Measurements from ENCODE around the gene TOM1L2.

TOM1L2 gene

GRCh38 chr17:17983376-17983775, 11.2 kb upstream of the TOM1L2 start:
- no peak overlapping the region for H3K27ac ChIP-seq (ENCODE audit: low read depth, low read length)
- H3K4me2 ChIP-seq (ENCODE audit: low read length) = no peak overlapping the region
- no peaks in the 10 kb centered on the region for H3K9me2 ChIP-seq (replicated peaks; ENCODE audit: control insufficient read depth, low read length)
- no peaks in the 10 kb centered on the region; the same call in 1 of the 2 replicates for H3K27me3 ChIP-seq (ENCODE audit: control insufficient read depth, low read length)
- no peaks in the 10 kb centered on the region for H4K20me1 ChIP-seq (ENCODE audit: control insufficient read depth, insufficient read depth, low read depth, low read length)
- TF ChIP-seq EZH2phosphoT487 (IDR thresholded peaks at IDR 0.05; ENCODE audit: borderline replicate concordance, low read length) (no peak), CTCF (IDR thresholded peaks at IDR 0.05; ENCODE audit: low read depth, low read length, poor library complexity, severe bottlenecking) (no peak)
- H3K79me2 ChIP-seq (ENCODE audit: control insufficient read depth, low read length) = no peaks in the 10 kb centered on the region
- no peaks in the 10 kb centered on the region for H3F3A ChIP-seq (ENCODE audit: control insufficient read depth, insufficient read depth)
- no peaks in the 10 kb centered on the region for H3K9me3 ChIP-seq (ENCODE audit: control insufficient read depth, insufficient read depth, low read length)
- H3K4me3 ChIP-seq (ENCODE audit: low read length) = no peak overlapping the region
- no peaks in the 10 kb centered on the region for H3K4me1 ChIP-seq (ENCODE audit: control insufficient read depth, low read length)
- no peaks in the 10 kb centered on the region for H3K36me3 ChIP-seq (ENCODE audit: control insufficient read depth, low read length)

GRCh38 chr17:17982801-17983200, 10.6 kb upstream of the TOM1L2 start:
- Histone ChIP-seq H4K20me1 (ENCODE audit: control insufficient read depth, insufficient read depth, low read depth, low read length) (no peaks in the 10 kb centered on the region), H3K36me3 (ENCODE audit: control insufficient read depth, low read length) (no peaks in the 10 kb centered on the region), H3K9me3 (ENCODE audit: control insufficient read depth, insufficient read depth, low read length) (no peaks in the 10 kb centered on the region), H3K27me3 (ENCODE audit: control insufficient read depth, low read length) (no peaks in the 10 kb centered on the region; the same call in 1 of the 2 replicates), H3K4me2 (ENCODE audit: low read length) (no peak overlapping the region), H3K9me2 (replicated peaks; ENCODE audit: control insufficient read depth, low read length) (no peaks in the 10 kb centered on the region), H3F3A (ENCODE audit: control insufficient read depth, insufficient read depth) (no peaks in the 10 kb centered on the region), H3K79me2 (ENCODE audit: control insufficient read depth, low read length) (no peaks in the 10 kb centered on the region), H3K4me1 (ENCODE audit: control insufficient read depth, low read length) (no peaks in the 10 kb centered on the region), H3K4me3 (ENCODE audit: low read length) (no peak overlapping the region), H3K27ac (ENCODE audit: low read depth, low read length) (no peak overlapping the region)
- TF ChIP-seq EZH2phosphoT487 (IDR thresholded peaks at IDR 0.05; ENCODE audit: borderline replicate concordance, low read length) = no peak
- TF ChIP-seq CTCF (IDR thresholded peaks at IDR 0.05; ENCODE audit: low read depth, low read length, poor library complexity, severe bottlenecking) = no peak

- TF ChIP-seq CTCF (IDR thresholded peaks at IDR 0.05; ENCODE audit: low read depth, low read length, poor library complexity, severe bottlenecking) (no peak), EZH2phosphoT487 (IDR thresholded peaks at IDR 0.05; ENCODE audit: borderline replicate concordance, low read length) (no peak)
Observed at GRCh38 chr17:17981330-17981729, 9.1 kb upstream of the TOM1L2 start.

More at GRCh38 chr17:17981330-17981729, 9.1 kb upstream of the TOM1L2 start:
- Histone ChIP-seq H3K4me1 (ENCODE audit: control insufficient read depth, low read length) (no peaks in the 10 kb centered on the region), H3K36me3 (ENCODE audit: control insufficient read depth, low read length) (no peaks in the 10 kb centered on the region), H3F3A (ENCODE audit: control insufficient read depth, insufficient read depth) (no peaks in the 10 kb centered on the region), H3K27me3 (ENCODE audit: control insufficient read depth, low read length) (no peaks in the 10 kb centered on the region; the same call in 1 of the 2 replicates), H3K79me2 (ENCODE audit: control insufficient read depth, low read length) (no peaks in the 10 kb centered on the region), H3K27ac (ENCODE audit: low read depth, low read length) (no peak overlapping the region), H3K9me2 (replicated peaks; ENCODE audit: control insufficient read depth, low read length) (no peaks in the 10 kb centered on the region), H3K4me2 (ENCODE audit: low read length) (no peak overlapping the region), H3K4me3 (ENCODE audit: low read length) (no peak overlapping the region), H3K9me3 (ENCODE audit: control insufficient read depth, insufficient read depth, low read length) (no peaks in the 10 kb centered on the region), H4K20me1 (ENCODE audit: control insufficient read depth, insufficient read depth, low read depth, low read length) (no peaks in the 10 kb centered on the region)
